PC-9 (cell line): ENCODE results near the gene CFAP46.

Experiments
- CTCF ChIP-seq: fragments of 200-600 bp; sonication (generic); conservative IDR thresholded peaks from 2 replicates; pipeline ENCODE4 v1.6.1; 2017; ENCODE audit warnings: mixed run types, antibody characterized with exemption, mild to moderate bottlenecking, moderate library complexity
- EZH2 ChIP-seq: fragments of 200-600 bp; sonication (generic); IDR thresholded peaks from 2 replicates; pipeline ENCODE4 v1.8.0; 2017; ENCODE audit warnings: antibody characterized with exemption, low read depth

- no peak for TF ChIP-seq EZH2
- TF ChIP-seq CTCF: no peak
Observed at GRCh38 chr10:132900211-132900756, 42.1 kb downstream of the CFAP46 start.
